H1 (cell line): ENCODE measurements around the gene ELAPOR1. TPM values are rescaled to one million over a fixed set of nuclear protein-coding genes. Genes with fewer than 3 reads are reported as not detected.

Experiments used
- CTCF ChIA-PET: fragments of 300-600 bp; sonication (Branson Sonifier 250); formaldehyde crosslinking; loops from one replicate; lab custom pipeline; 2021; ENCODE audit not compliant: partially characterized antibody; lab: Charles Lee
- POLR2A ChIA-PET: fragments of 300-600 bp; sonication (Branson Sonifier 250); formaldehyde crosslinking; loops from one replicate; lab custom pipeline; 2021; ENCODE audit warnings: inconsistent platforms; ENCODE audit not compliant: partially characterized antibody; lab: Charles Lee
- DNase-seq, 2 experiments: peaks; one replicate each; pipeline versions ENCODE4 v3.0.0 to v3.0.0-alpha.2; 2010 to 2022; ENCODE audit warnings: low spot score in 2 of 2, low read depth in 1 of 2, mixed read lengths in 1 of 2
- FAIRE-seq: peaks from 2 replicates; lab custom pipeline; 2011; peaks lifted over from hg19 to GRCh38; lab: Jason Lieb, UNC
- H2AFZ ChIP-seq: 2 replicates; pipeline ENCODE4 v1.8.1; 2012; ENCODE audit warnings: low read length, inconsistent platforms
- H2AK5ac ChIP-seq: 2 replicates; pipeline ENCODE4 v1.6.1; 2013; ENCODE audit warnings: low read depth, low read length
- H2BK120ac ChIP-seq: replicated peaks from 2 replicates; pipeline ENCODE3; 2013; ENCODE audit warnings: low read depth, low read length, inconsistent platforms
- H2BK12ac ChIP-seq: 2 replicates; pipeline ENCODE4 v1.6.1; 2013; ENCODE audit warnings: low read depth, low read length
- H2BK15ac ChIP-seq: 2 replicates; pipeline ENCODE4 v1.6.1; 2013; ENCODE audit warnings: low read length
- H2BK20ac ChIP-seq: 2 replicates; pipeline ENCODE4 v1.6.1; 2013; ENCODE audit warnings: low read length
- H2BK5ac ChIP-seq: 2 replicates; pipeline ENCODE4 v1.6.1; 2013; ENCODE audit warnings: low read depth, low read length
- H3K14ac ChIP-seq: 2 replicates; pipeline ENCODE4 v1.6.1; 2013; ENCODE audit warnings: inconsistent platforms; ENCODE audit not compliant: insufficient read length
- H3K18ac ChIP-seq: 2 replicates; pipeline ENCODE4 v1.6.1; 2013; ENCODE audit warnings: low read length; ENCODE audit errors: extremely low read depth
- H3K23ac ChIP-seq: 2 replicates; pipeline ENCODE4 v1.6.1; 2013; ENCODE audit warnings: inconsistent platforms; ENCODE audit not compliant: insufficient read length
- H3K23me2 ChIP-seq: 2 replicates; pipeline ENCODE4 v1.6.1; 2013; ENCODE audit warnings: low read depth, low read length
- H3K27ac ChIP-seq: 2 replicates; pipeline ENCODE4 v1.6.1; 2011; ENCODE audit warnings: low read depth, low read length, inconsistent platforms
- H3K27me3 ChIP-seq, 4 experiments: replicated peaks in 1 of 4; 1 replicate in 1 of 4; 2 replicates in 3 of 4; pipeline versions ENCODE4 v1.6.1 to v1.8.1; 2011 to 2013; ENCODE audit warnings: low read length in 3 of 4, mild to moderate bottlenecking in 3 of 4, inconsistent platforms in 2 of 4, mixed read lengths in 2 of 4, moderate library complexity in 1 of 4; ENCODE audit not compliant: control insufficient read depth in 3 of 4, insufficient read depth in 3 of 4; ENCODE audit errors: extremely low read depth in 1 of 4
- H3K36me3 ChIP-seq, 4 experiments: 2 replicates each; pipeline versions ENCODE4 v1.6.1 to v1.8.1; 2011 to 2013; ENCODE audit warnings: mild to moderate bottlenecking in 4 of 4, low read length in 3 of 4, moderate library complexity in 2 of 4, control low read depth in 1 of 4, inconsistent platforms in 1 of 4; ENCODE audit not compliant: insufficient read depth in 4 of 4, control insufficient read depth in 2 of 4
- H3K4ac ChIP-seq: replicated peaks from 2 replicates; pipeline ENCODE3; 2013; ENCODE audit warnings: low read length, low read depth, mixed read lengths, inconsistent platforms; ENCODE audit not compliant: insufficient read length
- H3K4me1 ChIP-seq, 4 experiments: replicated peaks in 1 of 4; 1 replicate in 1 of 4; 2 replicates in 3 of 4; pipeline versions ENCODE4 v1.6.1 to v1.8.1; 2011 to 2013; ENCODE audit warnings: low read length in 3 of 4, inconsistent platforms in 2 of 4, mixed read lengths in 1 of 4; ENCODE audit not compliant: insufficient read depth in 4 of 4, control insufficient read depth in 3 of 4
- H3K4me2 ChIP-seq, 2 experiments: 2 replicates each; pipeline versions ENCODE4 v1.6.1 to v1.8.1; 2011 to 2013; ENCODE audit warnings: low read depth in 2 of 2, low read length in 2 of 2, control low read depth in 1 of 2, inconsistent platforms in 1 of 2, mild to moderate bottlenecking in 1 of 2; ENCODE audit not compliant: insufficient read depth in 1 of 2
- H3K4me3 ChIP-seq, 4 experiments: fragments of 200-600, 300-600 bp in 1 of 4; sonication (generic), shearing (Covaris generic), sonication (Bioruptor Twin) in 1 of 4; 2 replicates each; pipeline versions ENCODE4 v1.5.1 to v1.8.1; 2011 to 2016; ENCODE audit warnings: low read length in 4 of 4, low read depth in 3 of 4, control low read depth in 2 of 4, inconsistent platforms in 2 of 4, mild to moderate bottlenecking in 2 of 4, mixed read lengths in 1 of 4, moderate library complexity in 1 of 4; ENCODE audit not compliant: insufficient read depth in 2 of 4; ENCODE audit errors: extremely low read depth in 1 of 4
- H3K56ac ChIP-seq: replicated peaks from 2 replicates; pipeline ENCODE3; 2013; ENCODE audit warnings: low read depth, mild to moderate bottlenecking, mixed read lengths, low read length, inconsistent platforms; ENCODE audit not compliant: insufficient read length
- H3K79me1 ChIP-seq: 2 replicates; pipeline ENCODE4 v1.6.1; 2013; ENCODE audit warnings: low read depth, low read length, control low read depth
- H3K79me2 ChIP-seq, 2 experiments: 2 replicates each; pipeline versions ENCODE4 v1.6.1 to v1.8.1; 2012 to 2013; ENCODE audit warnings: low read length in 2 of 2, mild to moderate bottlenecking in 2 of 2, inconsistent platforms in 1 of 2; ENCODE audit not compliant: insufficient read depth in 2 of 2, control insufficient read depth in 1 of 2
- H3K9ac ChIP-seq, 4 experiments: replicated peaks in 1 of 4; 1 replicate in 1 of 4; 2 replicates in 3 of 4; pipeline versions ENCODE4 v1.6.1 to v1.8.1; 2011 to 2013; ENCODE audit warnings: low read depth in 3 of 4, low read length in 3 of 4, control low read depth in 2 of 4, mild to moderate bottlenecking in 2 of 4, moderate library complexity in 2 of 4, inconsistent platforms in 1 of 4; ENCODE audit errors: extremely low read depth in 1 of 4
- H3K9me3 ChIP-seq, 2 experiments: 2 replicates each; pipeline versions ENCODE4 v1.6.1 to v1.8.1; 2012 to 2013; ENCODE audit warnings: mild to moderate bottlenecking in 2 of 2, moderate library complexity in 2 of 2, control low read depth in 1 of 2, inconsistent platforms in 1 of 2, low read depth in 1 of 2, low read length in 1 of 2, mixed read lengths in 1 of 2; ENCODE audit not compliant: insufficient read depth in 2 of 2
- H4K20me1 ChIP-seq, 2 experiments: replicated peaks in 1 of 2; 2 replicates each; pipeline versions ENCODE3 to v1.8.1; 2011 to 2013; ENCODE audit warnings: inconsistent platforms in 2 of 2, low read length in 2 of 2, mild to moderate bottlenecking in 1 of 2; ENCODE audit not compliant: insufficient read depth in 2 of 2, control insufficient read depth in 1 of 2
- H4K5ac ChIP-seq: 2 replicates; pipeline ENCODE4 v1.6.1; 2013; ENCODE audit warnings: low read length, low read depth, mixed read lengths, inconsistent platforms; ENCODE audit not compliant: insufficient read length
- H4K8ac ChIP-seq: 2 replicates; pipeline ENCODE4 v1.8.0; 2013; ENCODE audit warnings: mild to moderate bottlenecking, moderate library complexity, low read length, inconsistent platforms; ENCODE audit not compliant: insufficient read depth; ENCODE audit errors: extremely low read depth
- H4K91ac ChIP-seq: replicated peaks from 2 replicates; pipeline ENCODE3; 2013; ENCODE audit warnings: low read length, mixed read lengths, inconsistent platforms; ENCODE audit not compliant: insufficient read length
- CBX5 ChIP-seq: fragments of 300-800, 300-1000 bp; sonication (generic); IDR thresholded peaks from 2 replicates; pipeline ENCODE4 v1.7.1; 2016; ENCODE audit warnings: antibody characterized with exemption, low read length, low read depth
- JUN ChIP-seq: IDR thresholded peaks from 2 replicates; pipeline ENCODE4 v1.6.1; 2011; ENCODE audit warnings: low read depth, mild to moderate bottlenecking, improper control_type of control experiment, low read length
- POU5F1 ChIP-seq: IDR thresholded peaks from 2 replicates; pipeline ENCODE4 v1.6.1; 2011; ENCODE audit warnings: low read depth, mild to moderate bottlenecking, low read length, moderate library complexity
- TAF1 ChIP-seq: IDR thresholded peaks from 2 replicates; pipeline ENCODE4 v1.6.1; 2011; ENCODE audit warnings: mild to moderate bottlenecking, low read depth, low read length
- WGBS, 2 experiments: shearing (Covaris generic) in 1 of 2; methylation state at CpG; one replicate each; pipeline versions ENCODE4 v1.1.6 to v1.1.7; 2013 to 2015; ENCODE audit warnings: low lambda C conversion rate in 2 of 2, mixed read lengths in 2 of 2, inconsistent platforms in 1 of 2, low coverage in 1 of 2, missing lambda C conversion rate in 1 of 2; ENCODE audit not compliant: insufficient replicate concordance in 2 of 2, insufficient coverage in 1 of 2, insufficient read length in 1 of 2; ENCODE audit errors: extremely low coverage in 1 of 2, missing lambda C conversion rate in 1 of 2; 5-methylcytosine and 5-hydroxymethylcytosine counted together
- polyA plus RNA-seq, 7 experiments: library from polyadenylated mRNA; depleted of rRNA in 3 of 7; stranded (reverse) in 5 of 7; unstranded in 2 of 7; fragments of >200 nt in 5 of 7; fragments of 200-250 nt in 2 of 7; gene quantifications; 1 replicate in 5 of 7; 2 replicates in 1 of 7; 4 replicates in 1 of 7; pipeline versions ENCODE4 v1.2.1 to v1.2.3, GENCODE V29; 2011 to 2013; ENCODE audit warnings: missing spikeins in 2 of 7, mixed read lengths in 2 of 7
- total RNA-seq: library from RNA; stranded (reverse); fragmentation: NEBNext Ultra II Directional; extraction: Animal tissue kit (Norgen Biotek cat#: 25700); gene quantifications from 2 replicates; pipeline ENCODE4 v1.2.1, GENCODE V29; 2021

The ELAPOR1 gene
- total and polyA plus RNA-seq, 2 of the 8 experiments (the other 6 are each of a cell fraction or from before 2014, with no cell fraction given): 1.2 to 2.5 TPM

GRCh38 chr1:109137958-109138357, 24.0 kb downstream of the ELAPOR1 start:
- Histone ChIP-seq H4K91ac (no peak overlapping the region), H3K4me2 (no peak overlapping the region), H3K9me3 (no peaks in the 10 kb centered on the region), H3K14ac (no peak overlapping the region), H3K4me3 (no peak overlapping the region), H2AK5ac (no peak overlapping the region), H4K20me1 (no peaks in the 10 kb centered on the region), H2BK120ac (no peak overlapping the region), H3K79me2 (no peaks in the 10 kb centered on the region), H2BK12ac (no peak overlapping the region), H3K9ac (no peak overlapping the region), H4K5ac (no peak overlapping the region), H3K79me1 (no peaks in the 10 kb centered on the region)
- 94% methylated on average over 3 of the region's 3 CpGs; no CpG with 5 or more reads in 1 of the 2 experiments for WGBS, 2 experiments
- DNase-seq (no peak), FAIRE-seq (no peak)
- POLR2A ChIA-PET: interaction anchor here (1.1 kb wide), 1 partner anchor 25 kb away, joined by 3 read pairs; a partner anchor contains a TSS
- TF ChIP-seq JUN: no peak
- no peak for TF ChIP-seq CBX5
- no peak for TF ChIP-seq TAF1
- TF ChIP-seq POU5F1: no peak
- TF ChIP-seq, all 59 proteins: peak for 0
- Histone ChIP-seq H3K23me2 (no peaks in the 10 kb centered on the region), H3K23ac (no peak overlapping the region), H4K8ac (no peak overlapping the region; the same call in 1 of the 2 replicates), H3K27ac (no peak overlapping the region), H2BK5ac (no peak overlapping the region), H2AFZ (no peak overlapping the region), H3K18ac (no peak overlapping the region), H3K4me1 (no peaks in the 10 kb centered on the region), H3K36me3 (no peaks in the 10 kb centered on the region), H2BK15ac (no peak overlapping the region), H2BK20ac (no peak overlapping the region), H3K27me3 (no peaks in the 10 kb centered on the region), H3K4ac (no peak overlapping the region), H3K56ac (no peak overlapping the region)
- CTCF ChIA-PET: interaction anchor here (0.6 kb wide), 1 partner anchor 58 kb away, joined by 3 read pairs; no protein-coding TSS in a partner anchor
